HG03460 (cell line): ENCODE data around the gene BCCIP.

Experiments
- ATAC-seq: cut with Tn5 transposase; IDR thresholded peaks from one replicate; pipeline ENCODE4 v1.9.1; 2021; ENCODE audit not compliant: unreplicated experiment

BCCIP gene

GRCh38 chr10:125822878-125823662 is at the start of gene BCCIP, which contains the start of gene UROS:
BCCIP (plus strand) TSS chr10:125823546; CDS start chr10:125823558, 12 bp downstream.
UROS (minus strand) TSS chr10:125823258; CDS start chr10:125816499, 6,759 bp downstream.
- ATAC-seq, result peak; percentile 68

- no peak for ATAC-seq
Measured at GRCh38 chr10:125773687-125774543, 49.4 kb upstream of the BCCIP start.

GRCh38 chr10:125774581-125775191 is 48.7 kb upstream of the BCCIP start:
- no peak for ATAC-seq

GRCh38 chr10:125775491-125776106 is 47.7 kb upstream of the BCCIP start, which contains the start of gene MMP21:
MMP21 (minus strand) TSS chr10:125775821; CDS start chr10:125775821, 0 bp downstream.
- no peak for ATAC-seq

GRCh38 chr10:125777806-125778205 is 45.5 kb upstream of the BCCIP start:
- ATAC-seq, result no peak

GRCh38 chr10:125778556-125778955 is 44.8 kb upstream of the BCCIP start:
- no peak for ATAC-seq

- ATAC-seq, result no peak
Measured at GRCh38 chr10:125779403-125780327, 43.7 kb upstream of the BCCIP start.

GRCh38 chr10:125781374-125781773 is 42.0 kb upstream of the BCCIP start:
- ATAC-seq, result no peak

- no peak for ATAC-seq
Measured at GRCh38 chr10:125782054-125782453, 41.3 kb upstream of the BCCIP start.

- ATAC-seq, result no peak
Measured at GRCh38 chr10:125782616-125783015, 40.7 kb upstream of the BCCIP start.

GRCh38 chr10:125783408-125783807 is 39.9 kb upstream of the BCCIP start:
- no peak for ATAC-seq

- ATAC-seq, result peak; percentile 72
Measured at GRCh38 chr10:125783957-125784356, 39.4 kb upstream of the BCCIP start.

- no peak for ATAC-seq
Measured at GRCh38 chr10:125785791-125786190, 37.6 kb upstream of the BCCIP start.

- ATAC-seq, result no peak
Measured at GRCh38 chr10:125788156-125789034, 35.0 kb upstream of the BCCIP start.

- no peak for ATAC-seq
Measured at GRCh38 chr10:125792342-125793300, 30.7 kb upstream of the BCCIP start.

GRCh38 chr10:125795128-125795527 is 28.2 kb upstream of the BCCIP start:
- ATAC-seq, result no peak

GRCh38 chr10:125795637-125796190 is 27.6 kb upstream of the BCCIP start:
- ATAC-seq, result no peak
